ENCODE results near the gene NHS. TPM values are rescaled to one million over a fixed set of nuclear protein-coding genes. Genes with fewer than 3 reads are reported as not detected.

Gene NHS
- total and polyA plus RNA-seq, 2 of the 13 experiments (the other 11 are each of a cell fraction or from before 2014, with no cell fraction given) = 0.02 TPM; not detected in 1

DNA sequence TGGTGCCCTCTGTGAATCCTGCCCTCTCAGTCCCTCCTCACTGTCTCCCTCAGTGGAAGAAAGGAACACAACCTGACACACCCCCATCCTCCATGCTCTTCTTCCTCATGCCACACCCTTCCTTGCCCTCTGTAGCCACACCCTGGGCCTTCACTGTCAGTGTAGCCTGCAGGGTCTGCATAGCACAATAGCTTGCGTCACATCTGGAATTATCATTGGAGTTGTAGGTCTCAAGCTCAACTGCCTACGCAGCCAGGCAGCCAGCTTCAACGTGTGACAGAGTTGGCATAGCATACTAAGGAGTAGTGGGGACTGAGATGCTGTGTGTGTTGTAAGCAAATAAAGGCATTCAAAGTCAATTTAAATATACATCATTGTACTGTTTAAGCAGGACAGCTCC lies 248.8 kb downstream of the NHS start:
- CTCF ChIA-PET (ENCODE audit: low intra/inter-chr PET ratio, low total read pairs) = no interaction called here
- Histone ChIP-seq H3K27ac (ENCODE audit: extremely low read length, insufficient read depth, low read length) (no peak overlapping the region), H3K36me3 (replicated peaks in 1 of 2; ENCODE audit: control insufficient read depth in 1 of 2, insufficient read depth in 2 of 2, low read length in 2 of 2) (no peaks in the 10 kb centered on the region), H3K9me3 (ENCODE audit: low read length) (no peaks in the 10 kb centered on the region), H3K79me2 (ENCODE audit: insufficient read depth, low read length) (no peaks in the 10 kb centered on the region), H3K27me3 (ENCODE audit: control insufficient read depth in 1 of 2, insufficient read depth in 2 of 2, low read length in 2 of 2) (no peaks in the 10 kb centered on the region), H2AFZ (ENCODE audit: low read length) (no peak overlapping the region), H3K4me1 (ENCODE audit: insufficient read depth, low read length) (no peaks in the 10 kb centered on the region), H3K4me2 (ENCODE audit: low read depth, low read length) (no peak overlapping the region), H3K4me3 (replicated peaks in 1 of 3; ENCODE audit: insufficient read depth in 1 of 3, low read depth in 2 of 3, low read length in 3 of 3) (no peak overlapping the region), H3K9ac (ENCODE audit: insufficient read depth, low read depth, low read length) (no peak overlapping the region), H4K20me1 (ENCODE audit: insufficient read depth, low read length) (no peaks in the 10 kb centered on the region)
- FAIRE-seq (no peak), ATAC-seq (no peak), DNase-seq (ENCODE audit: low spot score) (no peak)
- 72% methylated on average over 3 of the region's 3 CpGs for WGBS (ENCODE audit: low lambda C conversion rate)
- POLR2A ChIA-PET = no interaction called here
- no peak for TF ChIP-seq ZNF746 (CRISPR knock-in tag; IDR thresholded peaks at IDR 0.05)
- no peak for TF ChIP-seq MBD4 (IDR thresholded peaks at IDR 0.05; ENCODE audit: borderline replicate concordance, low read length)
- TF ChIP-seq, protein P1, sequence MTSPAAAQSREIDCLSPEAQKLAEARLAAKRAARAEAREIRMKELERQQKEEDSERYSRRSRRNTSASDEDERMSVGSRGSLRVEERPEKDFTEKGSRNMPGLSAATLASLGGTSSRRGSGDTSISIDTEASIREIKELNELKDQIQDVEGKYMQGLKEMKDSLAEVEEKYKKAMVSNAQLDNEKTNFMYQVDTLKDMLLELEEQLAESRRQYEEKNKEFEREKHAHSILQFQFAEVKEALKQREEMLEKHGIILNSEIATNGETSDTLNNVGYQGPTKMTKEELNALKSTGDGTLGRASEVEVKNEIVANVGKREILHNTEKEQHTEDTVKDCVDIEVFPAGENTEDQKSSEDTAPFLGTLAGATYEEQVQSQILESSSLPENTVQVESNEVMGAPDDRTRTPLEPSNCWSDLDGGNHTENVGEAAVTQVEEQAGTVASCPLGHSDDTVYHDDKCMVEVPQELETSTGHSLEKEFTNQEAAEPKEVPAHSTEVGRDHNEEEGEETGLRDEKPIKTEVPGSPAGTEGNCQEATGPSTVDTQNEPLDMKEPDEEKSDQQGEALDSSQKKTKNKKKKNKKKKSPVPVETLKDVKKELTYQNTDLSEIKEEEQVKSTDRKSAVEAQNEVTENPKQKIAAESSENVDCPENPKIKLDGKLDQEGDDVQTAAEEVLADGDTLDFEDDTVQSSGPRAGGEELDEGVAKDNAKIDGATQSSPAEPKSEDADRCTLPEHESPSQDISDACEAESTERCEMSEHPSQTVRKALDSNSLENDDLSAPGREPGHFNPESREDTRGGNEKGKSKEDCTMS (CRISPR knock-in tag; conservative IDR thresholded peaks at IDR 0.05) = no peak
- TF ChIP-seq ZFX (CRISPR knock-in tag; IDR thresholded peaks at IDR 0.05; ENCODE audit: low read depth) = no peak
- no peak for TF ChIP-seq GABPB1 (CRISPR knock-in tag; IDR thresholded peaks at IDR 0.05)
- no peak for TF ChIP-seq HOXA3 (CRISPR knock-in tag; IDR thresholded peaks at IDR 0.05)
- no peak for TF ChIP-seq ZNF782 (CRISPR knock-in tag; IDR thresholded peaks at IDR 0.05; ENCODE audit: borderline replicate concordance)
- TF ChIP-seq, protein P2, sequence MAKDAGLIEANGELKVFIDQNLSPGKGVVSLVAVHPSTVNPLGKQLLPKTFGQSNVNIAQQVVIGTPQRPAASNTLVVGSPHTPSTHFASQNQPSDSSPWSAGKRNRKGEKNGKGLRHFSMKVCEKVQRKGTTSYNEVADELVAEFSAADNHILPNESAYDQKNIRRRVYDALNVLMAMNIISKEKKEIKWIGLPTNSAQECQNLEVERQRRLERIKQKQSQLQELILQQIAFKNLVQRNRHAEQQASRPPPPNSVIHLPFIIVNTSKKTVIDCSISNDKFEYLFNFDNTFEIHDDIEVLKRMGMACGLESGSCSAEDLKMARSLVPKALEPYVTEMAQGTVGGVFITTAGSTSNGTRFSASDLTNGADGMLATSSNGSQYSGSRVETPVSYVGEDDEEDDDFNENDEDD (CRISPR knock-in tag; IDR thresholded peaks at IDR 0.05; ENCODE audit: borderline replicate concordance) = no peak
- TF ChIP-seq ZNF572 (CRISPR knock-in tag; IDR thresholded peaks at IDR 0.05) = no peak
- TF ChIP-seq ZSCAN31 (CRISPR knock-in tag; IDR thresholded peaks at IDR 0.05; ENCODE audit: low read depth) = no peak
- TF ChIP-seq ELF1 (CRISPR knock-in tag; IDR thresholded peaks at IDR 0.05) = no peak
- TF ChIP-seq ZZZ3 (CRISPR knock-in tag; IDR thresholded peaks at IDR 0.05; ENCODE audit: borderline replicate concordance) = no peak
- TF ChIP-seq ZNF326 (CRISPR knock-in tag; IDR thresholded peaks at IDR 0.05; ENCODE audit: borderline replicate concordance) = no peak
- TF ChIP-seq ZNF30 (CRISPR knock-in tag; IDR thresholded peaks at IDR 0.05) = no peak
- TF ChIP-seq CHCHD3 (CRISPR knock-in tag; IDR thresholded peaks at IDR 0.05) = no peak
- TF ChIP-seq ZFP1 (CRISPR knock-in tag; IDR thresholded peaks at IDR 0.05) = no peak
- TF ChIP-seq ZNF17 (CRISPR knock-in tag; IDR thresholded peaks at IDR 0.05) = no peak
- in situ Hi-C loops (cut with HindIII; ENCODE audit: extremely low pct_ligation_motif_present, low pct_unique_long_range_greater_than_20kb) (no loop called here), intact Hi-C loops (cut with micrococcal nuclease; ENCODE audit: unreplicated experiment) (no loop called here)
- BruUV-seq (replicated peaks) = no TSS peak
